Stimulated activated CD8-positive, alpha-beta memory T cell treated with anti-CD3 and anti-CD28 coated beads, Interleukin-7, amount 100 ng/mL, for 4 hours (primary cell): ENCODE data around the gene PCDH9.

Source experiments
- DNase-seq, 2 donors: peaks; one replicate each; pipeline ENCODE4 v3.0.0-alpha.2; 2020; ENCODE audit warnings: low read depth in 2 of 2

PCDH9 gene

GRCh38 chr13:67036699-67037457, 193.3 kb downstream of the PCDH9 start:
- DNase-seq, result no peak

GRCh38 chr13:67033170-67033569, 197.0 kb downstream of the PCDH9 start:
- DNase-seq, result no peak

GRCh38 chr13:67023130-67023876, 206.8 kb downstream of the PCDH9 start:
- no peak for DNase-seq

- no peak for DNase-seq
Measured at GRCh38 chr13:67018775-67019174, 211.4 kb downstream of the PCDH9 start.

- DNase-seq, result no peak
Measured at GRCh38 chr13:67017276-67017675, 212.9 kb downstream of the PCDH9 start.

- DNase-seq, result no peak
Measured at GRCh38 chr13:67015976-67016600, 214.0 kb downstream of the PCDH9 start.

GRCh38 chr13:67014399-67014798, 215.7 kb downstream of the PCDH9 start:
- DNase-seq, result no peak

GRCh38 chr13:67013709-67014108, 216.4 kb downstream of the PCDH9 start:
- no peak for DNase-seq

GRCh38 chr13:67008075-67008668, 222.0 kb downstream of the PCDH9 start:
- DNase-seq, result no peak

GRCh38 chr13:67004511-67004910, 225.6 kb downstream of the PCDH9 start:
- DNase-seq, result no peak

GRCh38 chr13:67003743-67004142, 226.4 kb downstream of the PCDH9 start:
- DNase-seq, result no peak

GRCh38 chr13:67001363-67001762, 228.8 kb downstream of the PCDH9 start:
- no peak for DNase-seq

GRCh38 chr13:66996503-66996902, 233.6 kb downstream of the PCDH9 start:
- DNase-seq, result no peak

- DNase-seq, result no peak
Measured at GRCh38 chr13:66995203-66995611, 234.9 kb downstream of the PCDH9 start.

- DNase-seq, result no peak
Measured at GRCh38 chr13:66994517-66995202, 235.5 kb downstream of the PCDH9 start.

GRCh38 chr13:66994097-66994496, 236.0 kb downstream of the PCDH9 start:
- DNase-seq, result no peak

- DNase-seq, result no peak
Measured at GRCh38 chr13:66992719-66993118, 237.4 kb downstream of the PCDH9 start.

GRCh38 chr13:66992183-66992582, 238.0 kb downstream of the PCDH9 start:
- DNase-seq, result no peak

GRCh38 chr13:66984241-66984640, 245.9 kb downstream of the PCDH9 start:
- DNase-seq, result no peak

- no peak for DNase-seq
Measured at GRCh38 chr13:66981912-66982311, 248.2 kb downstream of the PCDH9 start.

- DNase-seq, result no peak
Measured at GRCh38 chr13:66977161-66977560, 253.0 kb downstream of the PCDH9 start.

GRCh38 chr13:66974889-66975288, 255.2 kb downstream of the PCDH9 start:
- no peak for DNase-seq
